ENCODE results near the gene RGL3. TPM values are rescaled to one million over a fixed set of nuclear protein-coding genes. Genes with fewer than 3 reads are reported as not detected.

The RGL3 gene
- total and polyA plus RNA-seq, 9 of the 15 experiments (the other 6 are each of a cell fraction or from before 2014, with no cell fraction given): 0.12 to 0.61 (median 0.32) TPM; not detected in 4

- CTCF ChIA-PET (ENCODE audit: low intra/inter-chr PET ratio): no interaction called here
- POLR2A ChIA-PET: interaction anchor here (1.0 to 1.1 kb wide), 2 partner anchors 33 to 73 kb away, joined by 3 read pairs; no protein-coding TSS in a partner anchor
- no peak overlapping the region for H2AFZ ChIP-seq (ENCODE audit: low read depth, low read length)
- H3K4me1 ChIP-seq (replicated peaks in 1 of 2; ENCODE audit: control insufficient read depth in 2 of 2, insufficient read depth in 2 of 2, low read length in 2 of 2): peaks cover 0 to 57% of the 10 kb centered on the region in 2 experiments; a peak in 3 of 5 replicates
- FAIRE-seq (no peak), DNase-seq (ENCODE audit: extremely low read depth in 1 of 4, low spot score in 3 of 4) (peak in 2 of 4 experiments; percentile 4 to 6), ATAC-seq (no peak)
- TSS peak; percentile 60 for BruUV-seq (replicated peaks)
- peak; percentile 55; the same call in 1 of the 2 replicates for TF ChIP-seq POLR2G (IDR thresholded peaks at IDR 0.05; ENCODE audit: low read depth, low read length)
- TF ChIP-seq PHF21A (IDR thresholded peaks at IDR 0.05; ENCODE audit: borderline replicate concordance, low read depth): no peak
- no peak for TF ChIP-seq POLR3A (IDR thresholded peaks at IDR 0.05; ENCODE audit: borderline replicate concordance, extremely low read depth, insufficient read depth, insufficient read length)
- peak; percentile 25 for TF ChIP-seq RBM22 (IDR thresholded peaks at IDR 0.05; ENCODE audit: low read depth, low read length, poor library complexity, severe bottlenecking)
- no peak overlapping the region for H3K27ac ChIP-seq (ENCODE audit: extremely low read depth, low read depth, low read length)
- intact Hi-C loops (cut with micrococcal nuclease) (no loop called here), in situ Hi-C loops (cut with MboI) (no loop called here)
- peaks cover 66% of the 10 kb centered on the region; the same call in 1 of the 3 replicates for H3K36me3 ChIP-seq (ENCODE audit: control insufficient read depth, insufficient read depth, low read length)
- no peaks in the 10 kb centered on the region for H3K9me3 ChIP-seq (replicated peaks; ENCODE audit: control insufficient read depth, insufficient read depth, low read depth, low read length)
- no peaks in the 10 kb centered on the region for H3K9me1 ChIP-seq (ENCODE audit: control insufficient read depth, insufficient read depth, low read length)
- no peak overlapping the region for H3K4me2 ChIP-seq (ENCODE audit: insufficient read depth, low read length)
- no peak overlapping the region; a peak in 1 of 4 replicates for H3K9ac ChIP-seq (ENCODE audit: insufficient read depth in 1 of 2, low read depth in 2 of 2, low read length in 2 of 2)
- H4K20me1 ChIP-seq (replicated peaks; ENCODE audit: control insufficient read depth, insufficient read depth, low read length): no peaks in the 10 kb centered on the region
- no peak overlapping the region for H3K4me3 ChIP-seq
- 95% methylated on average over 25 of the region's 31 CpGs for WGBS (ENCODE audit: insufficient coverage, low coverage, missing lambda C conversion rate)
- H3K79me2 ChIP-seq (ENCODE audit: control insufficient read depth, insufficient read depth, low read length): no peaks in the 10 kb centered on the region
- H3K27me3 ChIP-seq (ENCODE audit: control insufficient read depth in 2 of 2, insufficient read depth in 2 of 2, low read length in 2 of 2): no peaks in the 10 kb centered on the region
Observed at GRCh38 chr19:11448923-11449554, 29.9 kb upstream of the RGL3 start.

- ATAC-seq (no peak), DNase-seq (ENCODE audit: extremely low read depth in 1 of 4, low spot score in 3 of 4) (peak in 1 of 4 experiments; percentile 5), FAIRE-seq (no peak)
- in situ Hi-C loops (cut with MboI): no loop called here
- 92% methylated on average over 13 of the region's 13 CpGs for WGBS (ENCODE audit: insufficient coverage, low coverage, missing lambda C conversion rate)
- Histone ChIP-seq H3K79me2 (ENCODE audit: control insufficient read depth, insufficient read depth, low read length) (no peaks in the 10 kb centered on the region), H3K27me3 (ENCODE audit: control insufficient read depth in 2 of 2, insufficient read depth in 2 of 2, low read length in 2 of 2) (no peaks in the 10 kb centered on the region), H3K27ac (ENCODE audit: extremely low read depth, low read depth, low read length) (no peak overlapping the region), H2AFZ (ENCODE audit: low read depth, low read length) (no peak overlapping the region), H3K4me3 (no peak overlapping the region), H4K20me1 (replicated peaks; ENCODE audit: control insufficient read depth, insufficient read depth, low read length) (no peaks in the 10 kb centered on the region), H3K9me3 (replicated peaks; ENCODE audit: control insufficient read depth, insufficient read depth, low read depth, low read length) (no peaks in the 10 kb centered on the region), H3K4me1 (replicated peaks in 1 of 2; ENCODE audit: control insufficient read depth in 2 of 2, insufficient read depth in 2 of 2, low read length in 2 of 2) (peaks cover 0 to 52% of the 10 kb centered on the region in 2 experiments; a peak in 3 of 5 replicates), H3K4me2 (ENCODE audit: insufficient read depth, low read length) (no peak overlapping the region), H3K36me3 (ENCODE audit: control insufficient read depth, insufficient read depth, low read length) (peaks cover 71% of the 10 kb centered on the region; the same call in 1 of the 3 replicates), H3K9me1 (ENCODE audit: control insufficient read depth, insufficient read depth, low read length) (no peaks in the 10 kb centered on the region), H3K9ac (ENCODE audit: insufficient read depth in 1 of 2, low read depth in 2 of 2, low read length in 2 of 2) (no peak overlapping the region; a peak in 1 of 4 replicates)
- ChIA-PET POLR2A (interaction anchor here (0.6 to 1.0 kb wide), 2 partner anchors 34 to 40 kb away, joined by 3 to 4 read pairs; no protein-coding TSS in a partner anchor), CTCF (ENCODE audit: low intra/inter-chr PET ratio) (no interaction called here)
- BruUV-seq (replicated peaks): no TSS peak
- intact Hi-C loops (cut with micrococcal nuclease): no loop called here
- TF ChIP-seq RBM15 (IDR thresholded peaks at IDR 0.05; ENCODE audit: insufficient read depth, low read length) (no peak), HIVEP1 (CRISPR knock-in tag; IDR thresholded peaks at IDR 0.05) (no peak), PHF21A (IDR thresholded peaks at IDR 0.05; ENCODE audit: borderline replicate concordance, low read depth) (no peak), TCFL5 (CRISPR knock-in tag; conservative IDR thresholded peaks at IDR 0.05) (no peak), POLR2G (IDR thresholded peaks at IDR 0.05; ENCODE audit: low read depth, low read length) (peak; percentile 1; the same call in 1 of the 2 replicates), ZNF551 (CRISPR knock-in tag; IDR thresholded peaks at IDR 0.05) (no peak), ZNF253 (CRISPR knock-in tag; conservative IDR thresholded peaks at IDR 0.05) (no peak), HMG20A (CRISPR knock-in tag; conservative IDR thresholded peaks at IDR 0.05) (no peak)
Observed at GRCh38 chr19:11448410-11448809, 29.3 kb upstream of the RGL3 start.
